WI38 (cell line): ENCODE measurements around the gene ELMO1.
A peak's percentile ranks its signal among the peaks of the same experiment; 100 is the strongest.

Experiments
- H3K4me3 ChIP-seq: 2 replicates; pipeline ENCODE4 v1.5.1; 2011; ENCODE audit warnings: low read depth, mild to moderate bottlenecking, control low read depth, low read length
- CTCF ChIP-seq: IDR thresholded peaks from 2 replicates; pipeline ENCODE4 v1.5.1; 2012; ENCODE audit warnings: low read depth, mild to moderate bottlenecking, control low read depth, low read length

ELMO1 gene

GRCh38 chr7:37212051-37212450 is 236.6 kb downstream of the ELMO1 start:
- TF ChIP-seq CTCF: no peak

DNA sequence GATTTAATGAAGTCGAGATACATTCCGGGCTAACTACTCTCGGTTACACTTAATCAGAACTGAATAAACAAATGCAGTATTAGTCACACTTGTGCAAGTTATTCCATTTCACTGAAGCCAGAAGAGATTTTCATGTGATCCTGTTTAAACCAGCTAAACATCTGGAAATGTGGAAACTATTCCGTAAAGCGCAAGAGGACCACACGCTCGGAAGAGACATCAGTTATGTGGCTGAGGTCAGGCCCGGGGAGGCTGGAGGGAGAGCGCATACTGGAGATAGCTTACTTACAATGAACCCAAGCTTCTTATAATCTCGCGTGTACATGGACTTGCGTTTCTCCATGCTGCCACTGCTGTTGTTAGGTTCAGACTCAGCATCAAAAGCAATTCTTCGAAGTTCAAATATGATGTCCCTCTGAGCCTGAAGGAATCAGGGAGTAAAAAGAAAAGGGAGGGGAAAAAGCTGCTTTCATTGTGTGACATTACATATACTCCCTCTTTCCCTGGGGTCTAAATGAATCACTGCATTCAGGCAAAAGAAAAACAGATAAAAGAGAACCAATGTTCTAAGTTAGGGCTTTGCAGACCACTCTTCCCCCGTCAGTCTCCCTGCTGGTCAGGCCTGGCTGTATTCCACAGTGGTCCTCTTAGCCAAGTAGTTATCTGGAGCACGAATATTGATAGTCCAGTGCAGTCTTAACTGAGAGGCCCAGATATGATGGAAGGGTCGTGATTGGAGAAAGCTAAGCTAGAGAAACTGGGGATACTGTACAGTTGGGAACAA is 237.4 kb downstream of the ELMO1 start:
- no peak for TF ChIP-seq CTCF
- no peak overlapping the region for H3K4me3 ChIP-seq

More at GRCh38 chr7:37212051-37212450, 236.6 kb downstream of the ELMO1 start:
- H3K4me3 ChIP-seq: no peak overlapping the region

- TF ChIP-seq CTCF: no peak
These were observed 239.5 kb downstream of the ELMO1 start for GRCh38 chr7:37209195-37209594.

DNA sequence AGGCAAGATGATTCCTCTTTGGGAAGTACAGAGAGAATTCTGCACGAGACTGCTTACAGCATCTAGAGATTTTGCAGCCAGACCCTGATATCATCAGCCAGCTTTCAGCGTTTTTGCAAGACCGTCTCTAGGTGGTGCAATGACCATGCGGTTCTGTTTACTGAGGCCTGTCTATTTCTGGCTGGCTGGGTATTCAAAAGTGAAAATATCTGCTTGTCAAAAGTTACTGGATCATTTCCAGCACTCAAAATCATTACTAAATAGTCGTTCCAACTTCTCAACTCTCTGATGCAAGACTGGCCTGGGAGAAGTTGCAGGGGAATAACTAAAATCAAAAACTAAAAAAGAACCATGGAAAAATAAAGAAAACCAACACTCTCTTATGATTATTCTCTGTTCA is 240.1 kb downstream of the ELMO1 start:
- 0 out of 2 replicates have a peak, but pooled peaks have one; percentile 21 for TF ChIP-seq CTCF
- no peak overlapping the region for H3K4me3 ChIP-seq

More at GRCh38 chr7:37209195-37209594, 239.5 kb downstream of the ELMO1 start:
- no peak overlapping the region for H3K4me3 ChIP-seq

GRCh38 chr7:37206192-37206591 is 242.5 kb downstream of the ELMO1 start:
- TF ChIP-seq CTCF: no peak
- no peak overlapping the region for H3K4me3 ChIP-seq

- TF ChIP-seq CTCF: no peak
- H3K4me3 ChIP-seq: no peak overlapping the region
These were observed 243.2 kb downstream of the ELMO1 start for GRCh38 chr7:37205451-37205850.

DNA sequence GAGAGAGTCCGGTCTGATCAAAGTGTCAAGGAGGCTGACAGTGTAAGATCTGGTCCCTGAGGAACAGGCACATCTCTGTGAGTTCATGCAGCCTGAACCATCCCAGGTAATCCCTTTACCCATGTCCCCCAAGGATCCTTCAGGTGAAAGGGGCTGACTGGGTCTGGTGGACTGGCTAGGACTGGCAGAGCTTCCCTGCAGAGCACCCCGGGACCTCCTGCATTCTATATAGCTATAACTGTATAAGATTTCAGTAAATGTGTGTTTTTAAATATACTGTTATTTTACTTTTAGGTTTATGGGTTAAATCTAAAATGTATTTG is 246.8 kb downstream of the ELMO1 start:
- no peak; the same call in none of the 2 replicates for TF ChIP-seq CTCF
- H3K4me3 ChIP-seq: no peak overlapping the region
